IPS-20b (cell line): ENCODE data around the gene MRPL39.

ENCODE experiments used
- H3K27ac ChIP-seq: one replicate; pipeline ENCODE4 v1.5.1; 2013; ENCODE audit warnings: low read length
- H3K27me3 ChIP-seq: 2 replicates; pipeline ENCODE4 v1.6.1; 2013; ENCODE audit warnings: mild to moderate bottlenecking, low read length, inconsistent platforms; ENCODE audit not compliant: insufficient read depth
- H3K36me3 ChIP-seq: 2 replicates; pipeline ENCODE4 v1.6.1; 2013; ENCODE audit warnings: low read depth, mild to moderate bottlenecking, inconsistent platforms, low read length, moderate library complexity; ENCODE audit not compliant: insufficient read depth
- H3K4me1 ChIP-seq: 2 replicates; pipeline ENCODE4 v1.6.1; 2013; ENCODE audit warnings: mild to moderate bottlenecking, control low read depth, inconsistent platforms, low read length, moderate library complexity; ENCODE audit not compliant: insufficient read depth
- H3K4me3 ChIP-seq: 2 replicates; pipeline ENCODE4 v1.5.1; 2013; ENCODE audit warnings: mild to moderate bottlenecking, low read length, inconsistent platforms
- H3K9ac ChIP-seq: 2 replicates; pipeline ENCODE4 v1.6.1; 2013; ENCODE audit warnings: low read depth, mild to moderate bottlenecking, inconsistent platforms, low read length, moderate library complexity
- H3K9me3 ChIP-seq: 2 replicates; pipeline ENCODE4 v1.6.1; 2013; ENCODE audit warnings: mild to moderate bottlenecking, low read depth, low read length, inconsistent platforms; ENCODE audit not compliant: insufficient read depth

Gene MRPL39

GRCh38 chr21:25579226-25580013, 27.9 kb downstream of the MRPL39 start:
- Histone ChIP-seq H3K9ac (no peak overlapping the region), H3K4me3 (no peak overlapping the region), H3K27ac (no peak overlapping the region), H3K4me1 (no peaks in the 10 kb centered on the region), H3K9me3 (no peaks in the 10 kb centered on the region), H3K36me3 (peaks cover 4% of the 10 kb centered on the region; the same call in 1 of the 2 replicates), H3K27me3 (no peaks in the 10 kb centered on the region)

- Histone ChIP-seq H3K36me3 (peaks cover 4% of the 10 kb centered on the region; the same call in 1 of the 2 replicates), H3K4me3 (no peak overlapping the region), H3K4me1 (no peaks in the 10 kb centered on the region), H3K9me3 (no peaks in the 10 kb centered on the region), H3K27ac (no peak overlapping the region), H3K27me3 (no peaks in the 10 kb centered on the region), H3K9ac (no peak overlapping the region)
Observed at GRCh38 chr21:25578056-25578961, 29.0 kb downstream of the MRPL39 start.

- H3K27ac ChIP-seq: no peak overlapping the region
- peaks cover 4% of the 10 kb centered on the region; the same call in 1 of the 2 replicates for H3K36me3 ChIP-seq
- H3K4me1 ChIP-seq: no peaks in the 10 kb centered on the region
- no peaks in the 10 kb centered on the region for H3K9me3 ChIP-seq
- H3K9ac ChIP-seq: no peak overlapping the region
- no peaks in the 10 kb centered on the region for H3K27me3 ChIP-seq
- H3K4me3 ChIP-seq: no peak overlapping the region
Observed at GRCh38 chr21:25577424-25578055, 29.7 kb downstream of the MRPL39 start.

GRCh38 chr21:25573409-25574206, 33.7 kb downstream of the MRPL39 start:
- Histone ChIP-seq H3K27ac (no peak overlapping the region), H3K4me3 (no peak overlapping the region), H3K36me3 (no peaks in the 10 kb centered on the region), H3K4me1 (peaks cover 2% of the 10 kb centered on the region; the same call in 1 of the 2 replicates), H3K27me3 (no peaks in the 10 kb centered on the region), H3K9me3 (no peaks in the 10 kb centered on the region), H3K9ac (no peak overlapping the region)

GRCh38 chr21:25572861-25573310, 34.4 kb downstream of the MRPL39 start:
- Histone ChIP-seq H3K27ac (no peak overlapping the region), H3K36me3 (no peaks in the 10 kb centered on the region)

GRCh38 chr21:25571726-25572121, 35.6 kb downstream of the MRPL39 start:
- no peak overlapping the region for H3K4me3 ChIP-seq
- H3K36me3 ChIP-seq: no peaks in the 10 kb centered on the region
- no peaks in the 10 kb centered on the region for H3K9me3 ChIP-seq
- H3K27ac ChIP-seq: no peak overlapping the region
- H3K27me3 ChIP-seq: no peaks in the 10 kb centered on the region
- H3K4me1 ChIP-seq: peaks cover 7% of the 10 kb centered on the region; the same call in 1 of the 2 replicates
- H3K9ac ChIP-seq: no peak overlapping the region

More at GRCh38 chr21:25572861-25573310, 34.4 kb downstream of the MRPL39 start:
- Histone ChIP-seq H3K9ac (no peak overlapping the region), H3K27me3 (no peaks in the 10 kb centered on the region), H3K4me3 (no peak overlapping the region), H3K4me1 (peaks cover 7% of the 10 kb centered on the region; the same call in 1 of the 2 replicates), H3K9me3 (no peaks in the 10 kb centered on the region)

GRCh38 chr21:25569711-25570110, 37.6 kb downstream of the MRPL39 start:
- Histone ChIP-seq H3K4me1 (peaks cover 7% of the 10 kb centered on the region; the same call in 1 of the 2 replicates), H3K4me3 (no peak overlapping the region), H3K36me3 (peaks cover 6% of the 10 kb centered on the region), H3K9ac (no peak overlapping the region), H3K9me3 (no peaks in the 10 kb centered on the region), H3K27ac (no peak overlapping the region), H3K27me3 (no peaks in the 10 kb centered on the region)

GRCh38 chr21:25569084-25569483, 38.2 kb downstream of the MRPL39 start:
- H3K9ac ChIP-seq: no peak overlapping the region
- H3K4me3 ChIP-seq: no peak overlapping the region
- H3K4me1 ChIP-seq: peaks cover 7% of the 10 kb centered on the region; the same call in 1 of the 2 replicates
- no peaks in the 10 kb centered on the region for H3K27me3 ChIP-seq
- H3K27ac ChIP-seq: no peak overlapping the region
- H3K9me3 ChIP-seq: no peaks in the 10 kb centered on the region
- H3K36me3 ChIP-seq: peaks cover 6% of the 10 kb centered on the region

- H3K9me3 ChIP-seq: no peaks in the 10 kb centered on the region
- peaks cover 6% of the 10 kb centered on the region for H3K36me3 ChIP-seq
- no peak overlapping the region for H3K4me3 ChIP-seq
- H3K27me3 ChIP-seq: peaks cover 4% of the 10 kb centered on the region; the same call in 1 of the 2 replicates
- no peak overlapping the region for H3K9ac ChIP-seq
- H3K27ac ChIP-seq: peak overlapping the region; percentile 37
- H3K4me1 ChIP-seq: peaks cover 7% of the 10 kb centered on the region; the same call in 1 of the 2 replicates
Observed at GRCh38 chr21:25568246-25568645, 39.0 kb downstream of the MRPL39 start.

GRCh38 chr21:25567472-25567871, 39.8 kb downstream of the MRPL39 start:
- H3K4me3 ChIP-seq: no peak overlapping the region
- H3K4me1 ChIP-seq: peaks cover 7% of the 10 kb centered on the region; the same call in 1 of the 2 replicates

More at GRCh38 chr21:25567472-25567871, 39.8 kb downstream of the MRPL39 start:
- Histone ChIP-seq H3K36me3 (peaks cover 6% of the 10 kb centered on the region), H3K9ac (no peak overlapping the region), H3K27me3 (peaks cover 11% of the 10 kb centered on the region; the same call in 1 of the 2 replicates), H3K9me3 (no peaks in the 10 kb centered on the region), H3K27ac (no peak overlapping the region)
